ENCODE results near the gene GAS5. TPM values are rescaled to one million over a fixed set of nuclear protein-coding genes. Genes with fewer than 3 reads are reported as not detected.
A peak's percentile ranks its signal among the peaks of the same experiment; 100 is the strongest.
"Not testable (repeated sequence)": the region's sequence is repeated elsewhere in the genome, so short reads cannot be mapped to it uniquely, and the experiment has no call there.

Gene GAS5
- polyA plus RNA-seq (ENCODE audit: insufficient read length in 4 of 4), result 100 to 1,000 TPM; 575 to 748 (median 635) TPM

- DNase-seq (ENCODE audit: low read depth in 4 of 4, low spot score in 3 of 4), result peak; percentile 99 to 100 (median 100)
Measured at GRCh38 chr1:173867753-173868265, at the start of gene GAS5. Gene GAS5 (minus strand): TSS chr1:173867989.

DNA sequence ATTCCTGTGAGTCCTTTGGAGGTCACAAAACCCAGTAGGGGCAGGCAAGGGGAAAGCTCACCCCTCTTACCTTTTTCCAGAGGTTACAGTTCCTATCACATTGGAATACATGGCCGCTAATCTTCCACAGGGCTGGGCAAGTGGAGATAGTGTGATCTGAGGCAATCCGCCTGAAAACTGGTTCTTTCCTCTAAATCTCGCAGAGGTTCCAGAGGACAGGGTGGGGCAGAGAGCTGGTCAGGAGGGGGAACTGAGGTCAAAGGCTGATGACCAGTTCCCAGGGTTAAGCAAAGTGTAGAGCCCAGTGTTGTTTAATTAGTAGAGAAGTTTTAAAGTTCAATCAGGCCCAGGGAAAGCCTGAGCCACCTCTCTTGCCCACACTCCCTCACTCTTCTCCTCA is 49.4 kb upstream of the GAS5 start, which contains the start of gene SERPINC1:
SERPINC1 (minus strand) TSS at position 179 of the 400 bp plus-strand sequence; CDS start at position 111, 68 bp downstream.
- no peak for DNase-seq (ENCODE audit: low read depth in 4 of 4, low spot score in 3 of 4)

- DNase-seq (ENCODE audit: low read depth in 4 of 4, low spot score in 3 of 4), result no peak
Measured at GRCh38 chr1:173916667-173917066, 48.9 kb upstream of the GAS5 start.

DNA sequence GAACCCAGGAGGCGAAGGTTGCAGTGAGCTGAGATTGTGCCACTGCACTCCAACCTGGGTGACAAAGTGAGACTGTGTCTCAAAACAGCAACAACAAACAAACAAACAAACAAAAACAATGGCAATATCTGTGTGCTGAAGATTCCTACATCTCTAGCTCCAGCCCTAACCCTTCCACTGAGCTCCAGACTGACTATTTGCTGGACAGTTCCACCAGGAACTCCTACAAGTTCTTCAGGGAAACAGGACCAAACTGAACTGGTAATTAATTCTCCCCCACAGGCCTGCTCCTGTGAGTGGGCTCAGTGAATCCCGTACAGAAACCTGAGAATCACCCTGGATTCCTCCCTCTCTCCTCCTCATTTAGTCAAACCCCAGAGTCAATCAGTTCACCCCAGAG is 47.8 kb upstream of the GAS5 start:
- no peak for DNase-seq (ENCODE audit: low read depth in 4 of 4, low spot score in 3 of 4)

GRCh38 chr1:173914366-173914871 is 46.6 kb upstream of the GAS5 start:
- no peak for DNase-seq (ENCODE audit: low read depth in 4 of 4, low spot score in 3 of 4)

DNA sequence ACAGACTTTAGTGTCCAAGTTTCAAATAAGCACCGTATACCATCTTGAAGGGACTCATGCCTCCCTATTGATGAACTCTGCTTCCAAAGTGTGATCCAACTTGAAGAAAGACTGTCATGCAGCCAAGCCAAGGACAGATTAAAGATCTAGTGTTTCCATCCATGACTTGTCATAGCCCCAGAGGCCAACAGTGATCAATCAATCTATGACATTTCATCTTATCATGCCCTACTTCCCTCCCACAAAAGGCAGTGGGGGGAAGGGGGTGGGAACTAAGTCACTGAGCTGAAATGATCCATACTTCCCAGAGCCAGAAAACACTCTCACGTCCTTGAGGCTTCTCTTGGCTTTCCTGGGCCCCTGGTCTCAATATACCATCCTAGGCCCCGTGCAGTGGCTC is 45.3 kb upstream of the GAS5 start:
- DNase-seq (ENCODE audit: low read depth in 4 of 4, low spot score in 3 of 4), result no peak

DNA sequence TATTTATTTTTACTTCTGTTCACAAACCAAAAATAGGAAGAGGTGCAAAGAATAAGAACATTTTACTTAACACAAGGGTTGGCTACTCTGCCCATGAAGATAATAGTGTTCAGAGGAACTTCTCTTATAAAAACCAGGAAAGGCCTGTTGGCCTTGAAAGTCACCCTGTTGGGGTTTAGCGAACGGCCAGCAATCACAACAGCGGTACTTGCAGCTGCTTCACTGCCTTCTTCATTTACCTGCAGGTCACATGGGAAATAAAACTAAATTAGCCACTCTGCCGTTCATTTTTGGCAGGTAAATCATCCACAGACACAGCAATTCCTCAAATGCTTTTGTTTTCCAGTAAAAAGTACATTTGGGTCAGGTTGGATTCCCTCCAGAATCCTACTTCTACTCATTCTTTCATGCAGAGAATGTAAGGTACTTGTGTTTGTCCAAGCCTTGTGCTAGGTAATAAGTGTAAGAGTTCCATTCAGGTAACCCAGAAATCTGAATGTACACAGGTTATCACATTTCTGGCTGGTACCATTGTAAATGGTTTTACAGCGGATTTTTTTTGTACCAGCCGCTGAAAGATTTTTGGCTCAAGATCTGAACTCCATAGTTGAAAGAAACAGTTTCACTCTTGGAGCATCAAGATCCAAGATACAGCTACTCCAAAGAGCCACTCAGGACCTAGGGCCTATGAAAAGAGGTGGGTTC is 36.2 kb upstream of the GAS5 start:
- no peak for DNase-seq (ENCODE audit: low read depth in 4 of 4, low spot score in 3 of 4)

GRCh38 chr1:173900992-173901391 is 33.2 kb upstream of the GAS5 start:
- DNase-seq (ENCODE audit: low read depth in 4 of 4, low spot score in 3 of 4), result no peak

- DNase-seq (ENCODE audit: low read depth in 4 of 4, low spot score in 3 of 4), result no peak
Measured at GRCh38 chr1:173900427-173900826, 32.6 kb upstream of the GAS5 start.

GRCh38 chr1:173894189-173894588 is 26.4 kb upstream of the GAS5 start:
- no peak for DNase-seq (ENCODE audit: low read depth in 4 of 4, low spot score in 3 of 4)

DNA sequence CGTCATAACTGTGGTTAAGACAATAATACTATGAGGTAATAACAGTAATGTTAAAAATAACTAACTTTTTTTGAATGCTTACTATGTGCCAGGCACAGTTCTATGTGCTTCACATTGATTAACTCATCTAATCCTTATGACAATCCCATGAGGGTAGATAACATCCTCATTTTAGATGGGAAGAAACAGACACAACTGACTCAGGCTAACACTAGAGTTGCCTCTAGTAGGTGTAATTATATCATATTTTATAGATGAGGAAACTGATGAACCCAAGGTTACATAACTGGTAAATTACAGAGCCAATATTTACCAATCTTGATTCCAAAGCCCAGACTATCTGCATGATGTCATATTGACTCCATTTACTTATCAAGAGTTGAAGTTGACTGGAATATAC is 25.8 kb upstream of the GAS5 start:
- no peak for DNase-seq (ENCODE audit: low read depth in 4 of 4, low spot score in 3 of 4)

GRCh38 chr1:173889885-173890284 is 22.1 kb upstream of the GAS5 start:
- no peak for DNase-seq (ENCODE audit: low read depth in 4 of 4, low spot score in 3 of 4)

DNA sequence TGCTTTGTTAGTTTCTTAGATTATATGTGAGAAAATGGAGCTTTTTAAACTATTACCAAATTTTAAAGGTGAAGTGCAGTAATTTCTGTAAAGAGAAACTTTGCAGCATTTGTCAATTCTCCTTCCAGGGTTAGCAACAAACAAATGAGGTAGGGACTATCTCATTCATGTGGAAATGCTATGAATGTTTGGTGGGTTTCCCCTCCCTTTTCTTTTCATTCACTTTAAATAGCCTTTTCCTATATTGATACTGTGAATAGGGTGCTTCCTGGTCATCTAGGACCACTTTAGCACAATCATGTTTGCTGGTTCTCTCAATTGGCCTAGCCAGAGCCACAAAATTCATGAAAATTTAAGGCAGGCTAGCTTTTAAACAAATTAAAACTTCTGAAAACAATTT is 21.0 kb upstream of the GAS5 start:
- DNase-seq (ENCODE audit: low read depth in 4 of 4, low spot score in 3 of 4), result no peak

GRCh38 chr1:173887627-173888026 is 19.8 kb upstream of the GAS5 start:
- no peak for DNase-seq (ENCODE audit: low read depth in 4 of 4, low spot score in 3 of 4)

- DNase-seq (ENCODE audit: low read depth in 4 of 4, low spot score in 3 of 4), result no peak
Measured at GRCh38 chr1:173886746-173887611, 19.2 kb upstream of the GAS5 start.

DNA sequence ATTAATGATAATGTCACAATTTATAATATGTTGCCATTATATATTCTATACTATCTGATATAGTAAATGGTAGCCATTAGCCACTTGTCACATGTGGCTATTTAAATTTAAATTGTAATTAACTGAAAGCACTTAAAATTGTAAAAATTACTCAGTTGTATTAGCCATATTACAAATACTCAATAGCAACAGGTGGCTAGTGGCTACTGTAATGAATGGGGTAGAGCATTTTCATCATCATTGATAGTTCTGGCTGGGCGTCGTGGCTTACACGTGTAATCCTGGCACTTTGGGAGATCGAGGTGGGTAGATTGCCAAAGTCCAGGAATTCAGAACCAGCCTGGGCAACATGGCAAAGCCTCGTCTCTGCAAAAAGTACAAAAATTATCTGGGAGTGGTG is 16.9 kb upstream of the GAS5 start:
- DNase-seq (ENCODE audit: low read depth in 4 of 4, low spot score in 3 of 4), result no peak

DNA sequence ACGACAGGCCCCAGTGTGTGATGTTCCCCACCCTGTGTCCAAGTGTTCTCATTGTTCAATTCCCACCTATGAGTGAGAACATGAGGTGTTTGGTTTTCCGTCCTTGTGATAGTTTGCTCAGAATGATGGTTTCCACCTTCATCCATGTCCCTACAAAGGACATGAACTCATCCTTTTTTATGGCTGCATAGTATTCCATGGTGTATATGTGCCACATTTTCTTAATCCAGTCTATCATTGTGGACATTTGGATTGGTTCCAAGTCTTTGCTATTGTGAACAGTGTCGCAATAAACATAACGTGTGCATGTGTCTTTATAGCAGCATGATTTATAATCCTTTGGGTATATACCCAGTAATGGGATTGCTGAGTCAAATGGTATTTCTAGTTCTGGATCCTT is 13.3 kb upstream of the GAS5 start:
- DNase-seq (ENCODE audit: low read depth in 4 of 4, low spot score in 3 of 4), result not testable (repeated sequence)

DNA sequence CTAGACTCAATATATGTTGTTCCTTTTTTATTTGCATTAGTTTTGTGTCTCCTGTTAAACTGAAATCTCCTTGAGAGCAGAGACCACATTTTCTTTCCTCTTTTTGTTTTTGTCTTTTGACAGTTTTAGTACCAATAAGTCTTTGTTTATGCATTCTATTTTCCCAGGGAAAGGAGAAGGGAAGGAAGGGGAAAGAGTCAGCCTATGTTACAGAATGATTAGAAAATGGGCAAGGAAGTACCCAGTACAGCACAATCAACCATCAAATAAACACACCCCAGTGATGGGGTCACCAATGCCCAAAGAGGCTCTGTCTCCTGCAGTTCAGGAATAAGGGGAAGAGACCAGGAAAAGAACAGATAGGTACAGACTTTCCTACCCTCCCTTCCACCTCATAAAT is 10.5 kb upstream of the GAS5 start:
- DNase-seq (ENCODE audit: low read depth in 4 of 4, low spot score in 3 of 4), result no peak

GRCh38 chr1:173876732-173877131 is 8.9 kb upstream of the GAS5 start:
- no peak for DNase-seq (ENCODE audit: low read depth in 4 of 4, low spot score in 3 of 4)

GRCh38 chr1:173871500-173871899 is 3.7 kb upstream of the GAS5 start:
- DNase-seq (ENCODE audit: low read depth in 4 of 4, low spot score in 3 of 4), result no peak

DNA sequence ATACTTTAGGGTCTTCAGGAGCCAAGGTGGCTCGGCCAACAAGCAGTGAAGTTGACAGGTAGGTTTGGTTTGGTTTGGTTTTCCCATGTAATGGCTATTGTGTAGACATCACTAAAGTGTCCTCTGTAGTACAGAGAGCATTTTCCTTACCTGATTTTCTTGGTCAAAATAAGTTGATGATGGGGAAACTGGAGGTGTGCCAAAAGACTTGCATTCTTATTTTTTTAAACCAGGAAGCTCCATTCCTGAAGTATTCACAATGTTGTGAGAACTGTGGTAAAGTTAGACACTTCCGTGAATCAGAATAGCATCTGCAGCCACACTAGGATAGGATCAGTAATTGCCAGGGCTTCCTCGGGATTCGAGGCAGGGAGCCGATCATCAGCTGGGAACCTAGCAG is 3.3 kb upstream of the GAS5 start:
- no peak for DNase-seq (ENCODE audit: low read depth in 4 of 4, low spot score in 3 of 4)
